Neutrophil (primary cell): Measurements from ENCODE around the gene THRB.

Experiments
- H3K27ac ChIP-seq: fragments of 200-600 bp; sonication (generic); 2 replicates; pipeline ENCODE4 v1.5.1; 2016; ENCODE audit warnings: mild to moderate bottlenecking, moderate library complexity
- H3K27me3 ChIP-seq: fragments of 200-600 bp; sonication (generic); 2 replicates; pipeline ENCODE4 v1.6.0; 2016; ENCODE audit warnings: mild to moderate bottlenecking
- H3K36me3 ChIP-seq: fragments of 200-600 bp; sonication (generic); 2 replicates; pipeline ENCODE4 v1.5.1; 2017
- H3K4me1 ChIP-seq, 2 experiments: fragments of 200-600 bp in 1 of 2; sonication (generic) in 1 of 2; 1 replicate in 1 of 2; 2 replicates in 1 of 2; pipeline versions ENCODE4 v1.5.1 to v1.6.1; 2013 to 2016; ENCODE audit warnings: low read depth in 1 of 2, low read length in 1 of 2, mild to moderate bottlenecking in 1 of 2, moderate library complexity in 1 of 2; ENCODE audit not compliant: control insufficient read depth in 1 of 2, insufficient read depth in 1 of 2
- H3K4me3 ChIP-seq, 2 experiments: fragments of 200-600 bp in 1 of 2; sonication (generic) in 1 of 2; 1 replicate in 1 of 2; 2 replicates in 1 of 2; pipeline ENCODE4 v1.5.1; 2013 to 2016; ENCODE audit warnings: low read depth in 1 of 2, low read length in 1 of 2, mild to moderate bottlenecking in 1 of 2, moderate library complexity in 1 of 2
- H3K9me3 ChIP-seq: fragments of 200-600 bp; sonication (generic); 2 replicates; pipeline ENCODE4 v1.5.1; 2016
- CTCF ChIP-seq: fragments of 200-600 bp; sonication (generic); IDR thresholded peaks from 2 replicates; pipeline ENCODE4 v1.5.1; 2016; ENCODE audit warnings: antibody characterized with exemption

Gene THRB

GRCh38 chr3:24386458-24386857 lies 108.2 kb downstream of the THRB start:
- H3K36me3 ChIP-seq, result no peaks in the 10 kb centered on the region
- H3K4me3 ChIP-seq, result no peak overlapping the region
- no peak for TF ChIP-seq CTCF
- no peaks in the 10 kb centered on the region for H3K27me3 ChIP-seq
- no peaks in the 10 kb centered on the region for H3K9me3 ChIP-seq
- H3K27ac ChIP-seq, result no peak overlapping the region
- no peaks in the 10 kb centered on the region for H3K4me1 ChIP-seq

- no peaks in the 10 kb centered on the region for H3K4me1 ChIP-seq
- H3K36me3 ChIP-seq, result no peaks in the 10 kb centered on the region
- no peaks in the 10 kb centered on the region for H3K9me3 ChIP-seq
- H3K4me3 ChIP-seq, result no peak overlapping the region
- no peak overlapping the region for H3K27ac ChIP-seq
- no peaks in the 10 kb centered on the region for H3K27me3 ChIP-seq
- TF ChIP-seq CTCF, result no peak
These were observed 109.5 kb downstream of the THRB start for GRCh38 chr3:24385012-24385615.

GRCh38 chr3:24382647-24383046 lies 112.0 kb downstream of the THRB start:
- no peaks in the 10 kb centered on the region for H3K9me3 ChIP-seq
- H3K4me3 ChIP-seq, result no peak overlapping the region
- no peaks in the 10 kb centered on the region for H3K36me3 ChIP-seq
- no peak for TF ChIP-seq CTCF
- no peak overlapping the region for H3K27ac ChIP-seq
- peaks cover 2 to 6% of the 10 kb centered on the region in 2 experiments for H3K4me1 ChIP-seq
- no peaks in the 10 kb centered on the region for H3K27me3 ChIP-seq

GRCh38 chr3:24379936-24380335 lies 114.7 kb downstream of the THRB start:
- Histone ChIP-seq H3K9me3 (no peaks in the 10 kb centered on the region), H3K36me3 (no peaks in the 10 kb centered on the region), H3K4me3 (no peak overlapping the region), H3K27ac (no peak overlapping the region), H3K27me3 (no peaks in the 10 kb centered on the region), H3K4me1 (peaks cover 9 to 13% of the 10 kb centered on the region in 2 experiments)
- no peak for TF ChIP-seq CTCF

- H3K36me3 ChIP-seq, result no peaks in the 10 kb centered on the region
- no peaks in the 10 kb centered on the region for H3K9me3 ChIP-seq
- H3K4me3 ChIP-seq, result no peak overlapping the region
- H3K27me3 ChIP-seq, result no peaks in the 10 kb centered on the region
- peaks cover 9 to 13% of the 10 kb centered on the region in 2 experiments for H3K4me1 ChIP-seq
- no peak for TF ChIP-seq CTCF
- H3K27ac ChIP-seq, result no peak overlapping the region
These were observed 116.3 kb downstream of the THRB start for GRCh38 chr3:24378313-24378712.
